GM12865 (cell line): ENCODE results near the gene BTRC.
"Not testable (repeated sequence)": the region's sequence is repeated elsewhere in the genome, so short reads cannot be mapped to it uniquely, and the experiment has no call there.

Experiments
- DNase-seq: peaks from one replicate; pipeline ENCODE4 v3.0.0; 2010; ENCODE audit warnings: low read depth
- H3K4me3 ChIP-seq: 2 replicates; pipeline ENCODE4 v1.5.1; 2011; ENCODE audit warnings: mild to moderate bottlenecking, low read depth, low read length, control low read depth
- CTCF ChIP-seq: IDR thresholded peaks from 2 replicates; pipeline ENCODE4 v1.5.1; 2011; ENCODE audit warnings: low read length, control low read depth, low read depth, inconsistent platforms; ENCODE audit not compliant: insufficient read depth; ENCODE audit errors: missing control alignments

The BTRC gene

GRCh38 chr10:101341438-101341837, 12.5 kb upstream of the BTRC start:
- DNase-seq: no peak
- TF ChIP-seq CTCF: no peak
- no peak overlapping the region for H3K4me3 ChIP-seq

GRCh38 chr10:101346177-101346576, 7.8 kb upstream of the BTRC start:
- no peak for TF ChIP-seq CTCF
- H3K4me3 ChIP-seq: no peak overlapping the region
- no peak for DNase-seq

GRCh38 chr10:101351017-101351416, 2.9 kb upstream of the BTRC start:
- no peak for DNase-seq

GRCh38 chr10:101351477-101351876, 2.5 kb upstream of the BTRC start:
- H3K4me3 ChIP-seq: no peak overlapping the region
- no peak for DNase-seq
- TF ChIP-seq CTCF: no peak

More at GRCh38 chr10:101351017-101351416, 2.9 kb upstream of the BTRC start:
- no peak for TF ChIP-seq CTCF
- H3K4me3 ChIP-seq: no peak overlapping the region

- not testable (repeated sequence) for H3K4me3 ChIP-seq, DNase-seq
Observed at GRCh38 chr10:101352857-101353256, 1.1 kb upstream of the BTRC start.

- peak overlapping the region; percentile 90 for H3K4me3 ChIP-seq
- no peak for TF ChIP-seq CTCF
- DNase-seq: peak; percentile 47
Observed at GRCh38 chr10:101354328-101355071, 535 bp downstream of the BTRC start.

GRCh38 chr10:101355072-101355706, 1.2 kb downstream of the BTRC start:
- DNase-seq: no peak
- H3K4me3 ChIP-seq: peak overlapping the region; percentile 90
- TF ChIP-seq CTCF: no peak
